SU-DHL-6 (cell line): Measurements from ENCODE around the gene ORC3.

Experiments used
- EZH2phosphoT487 ChIP-seq: fragments of 200-600 bp; sonication (generic), shearing (Covaris generic); conservative IDR thresholded peaks from 2 replicates; pipeline ENCODE4 v1.6.1; 2018; ENCODE audit warnings: mild to moderate bottlenecking, antibody characterized with exemption, low read length, moderate library complexity, mixed read lengths
- TF ChIP-seq, protein P1 (sequence below): fragments of 200-600 bp; sonication (generic); IDR thresholded peaks from one replicate; pipeline ENCODE4 v1.5.1; 2017; ENCODE audit warnings: antibody characterized with exemption, mild to moderate bottlenecking, low read length, moderate library complexity; ENCODE audit not compliant: insufficient read depth, poor library complexity, severe bottlenecking

GRCh38 chr6:87684895-87685654 is 95.1 kb downstream of the ORC3 start:
- TF ChIP-seq EZH2phosphoT487: no peak
- TF ChIP-seq, protein P1, sequence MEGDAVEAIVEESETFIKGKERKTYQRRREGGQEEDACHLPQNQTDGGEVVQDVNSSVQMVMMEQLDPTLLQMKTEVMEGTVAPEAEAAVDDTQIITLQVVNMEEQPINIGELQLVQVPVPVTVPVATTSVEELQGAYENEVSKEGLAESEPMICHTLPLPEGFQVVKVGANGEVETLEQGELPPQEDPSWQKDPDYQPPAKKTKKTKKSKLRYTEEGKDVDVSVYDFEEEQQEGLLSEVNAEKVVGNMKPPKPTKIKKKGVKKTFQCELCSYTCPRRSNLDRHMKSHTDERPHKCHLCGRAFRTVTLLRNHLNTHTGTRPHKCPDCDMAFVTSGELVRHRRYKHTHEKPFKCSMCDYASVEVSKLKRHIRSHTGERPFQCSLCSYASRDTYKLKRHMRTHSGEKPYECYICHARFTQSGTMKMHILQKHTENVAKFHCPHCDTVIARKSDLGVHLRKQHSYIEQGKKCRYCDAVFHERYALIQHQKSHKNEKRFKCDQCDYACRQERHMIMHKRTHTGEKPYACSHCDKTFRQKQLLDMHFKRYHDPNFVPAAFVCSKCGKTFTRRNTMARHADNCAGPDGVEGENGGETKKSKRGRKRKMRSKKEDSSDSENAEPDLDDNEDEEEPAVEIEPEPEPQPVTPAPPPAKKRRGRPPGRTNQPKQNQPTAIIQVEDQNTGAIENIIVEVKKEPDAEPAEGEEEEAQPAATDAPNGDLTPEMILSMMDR: no peak
